GM23338 (cell line): Measurements from ENCODE around the gene TBC1D14. TPM values are rescaled to one million over a fixed set of nuclear protein-coding genes. Genes with fewer than 3 reads are reported as not detected.

Source experiments
- ATAC-seq: fragments of 200-7000 bp; cut with Tn5 transposase; 3 replicates; pipeline ENCODE4 v1.9.1; 2020
- DNase-seq: peaks from one replicate; pipeline ENCODE4 v3.0.0-alpha.2; 2015; ENCODE audit warnings: low spot score
- H2AFZ ChIP-seq: fragments of 200-600 bp; sonication (generic); 2 replicates; pipeline ENCODE4 v1.8.0; 2016; ENCODE audit warnings: antibody characterized with exemption, mild to moderate bottlenecking, moderate library complexity
- H3F3A ChIP-seq: fragments of 200-600 bp; sonication (generic); replicated peaks from 2 replicates; pipeline ENCODE4 v1.8.0; 2017; ENCODE audit warnings: antibody characterized with exemption, mixed run types, low read depth
- H3K27ac ChIP-seq: fragments of 200-600 bp; sonication (generic); 2 replicates; pipeline ENCODE4 v1.6.1; 2016; ENCODE audit warnings: low read depth
- H3K27me3 ChIP-seq: fragments of 200-600 bp; sonication (generic); 2 replicates; pipeline ENCODE4 v1.8.0; 2016; ENCODE audit warnings: mild to moderate bottlenecking, mixed run types, moderate library complexity; ENCODE audit not compliant: insufficient read depth
- H3K36me3 ChIP-seq: fragments of 200-600 bp; sonication (generic); 2 replicates; pipeline ENCODE4 v1.8.0; 2016; ENCODE audit warnings: mild to moderate bottlenecking; ENCODE audit not compliant: insufficient read depth
- H3K4me1 ChIP-seq: fragments of 200-600 bp; sonication (generic); 2 replicates; pipeline ENCODE4 v1.8.0; 2016; ENCODE audit warnings: mild to moderate bottlenecking, moderate library complexity; ENCODE audit not compliant: insufficient read depth
- H3K4me2 ChIP-seq: fragments of 200-600 bp; sonication (generic); 2 replicates; pipeline ENCODE4 v1.7.1; 2017; ENCODE audit warnings: mixed run types
- H3K4me3 ChIP-seq: fragments of 200-600 bp; sonication (generic); 2 replicates; pipeline ENCODE4 v1.6.1; 2016; ENCODE audit warnings: mixed run types
- H3K79me2 ChIP-seq: fragments of 200-600 bp; sonication (generic); replicated peaks from 2 replicates; pipeline ENCODE4 v1.8.0; 2017; ENCODE audit warnings: mild to moderate bottlenecking; ENCODE audit not compliant: insufficient read depth
- H3K9me2 ChIP-seq: fragments of 200-600 bp; sonication (generic); 2 replicates; pipeline ENCODE4 v1.8.0; 2017; ENCODE audit not compliant: insufficient read depth
- H4K20me1 ChIP-seq: fragments of 200-600 bp; sonication (generic); replicated peaks from 2 replicates; pipeline ENCODE4 v1.8.0; 2017; ENCODE audit warnings: mild to moderate bottlenecking; ENCODE audit not compliant: insufficient read depth
- H3K27ac Mint-ChIP-seq: 2 replicates; pipeline ENCODE4 v1.8.0; 2020; ENCODE audit warnings: inconsistent platforms, mild to moderate bottlenecking, moderate library complexity, mixed read lengths
- H3K27me3 Mint-ChIP-seq: 3 replicates; pipeline ENCODE4 v1.8.0; 2022; ENCODE audit warnings: low read depth, mild to moderate bottlenecking, moderate library complexity, mixed read lengths, inconsistent platforms; ENCODE audit not compliant: insufficient read depth, poor library complexity
- H3K36me3 Mint-ChIP-seq: 3 replicates; pipeline ENCODE4 v1.8.0; 2021; ENCODE audit warnings: low read depth, mild to moderate bottlenecking, inconsistent platforms, moderate library complexity, mixed read lengths
- H3K4me1 Mint-ChIP-seq: 3 replicates; pipeline ENCODE4 v1.8.0; 2020; ENCODE audit warnings: mild to moderate bottlenecking, inconsistent platforms, mixed read lengths
- H3K4me3 Mint-ChIP-seq: 3 replicates; pipeline ENCODE4 v1.8.0; 2021; ENCODE audit warnings: moderate library complexity, mild to moderate bottlenecking, inconsistent platforms, mixed read lengths
- H3K9me3 Mint-ChIP-seq: 3 replicates; pipeline ENCODE4 v1.8.0; 2020; ENCODE audit warnings: moderate library complexity, mild to moderate bottlenecking, inconsistent platforms, mixed read lengths
- CREB1 ChIP-seq: fragments of 250-450 bp; sonication (Bioruptor Pico); IDR thresholded peaks from 2 replicates; pipeline ENCODE4 v1.5.0; 2020; ENCODE audit warnings: low read depth, mild to moderate bottlenecking, moderate library complexity
- CTCF ChIP-seq, 2 experiments: fragments of 200-600 bp in 1 of 2; sonication (generic) in 1 of 2; conservative IDR thresholded peaks; 2 replicates each; pipeline versions ENCODE4 v1.5.1 to v1.6.1; 2016 to 2017; ENCODE audit warnings: antibody characterized with exemption in 2 of 2, low read depth in 2 of 2, mild to moderate bottlenecking in 2 of 2, moderate library complexity in 1 of 2
- ETS1 ChIP-seq: IDR thresholded peaks from 2 replicates; pipeline ENCODE4 v1.6.1; 2016; ENCODE audit warnings: antibody characterized with exemption
- EZH2 ChIP-seq: fragments of 200-600 bp; sonication (generic); IDR thresholded peaks from one replicate; pipeline ENCODE4 v1.8.0; 2017; ENCODE audit warnings: antibody characterized with exemption, mild to moderate bottlenecking, low read depth; ENCODE audit not compliant: unreplicated experiment
- EZH2phosphoT487 ChIP-seq: fragments of 200-600 bp; sonication (generic); IDR thresholded peaks from one replicate; pipeline ENCODE4 v1.8.1; 2018; ENCODE audit warnings: antibody characterized with exemption; ENCODE audit not compliant: unreplicated experiment
- JUNB ChIP-seq: IDR thresholded peaks from one replicate; pipeline ENCODE4 v1.6.1; 2016; ENCODE audit warnings: antibody characterized with exemption; ENCODE audit not compliant: unreplicated experiment
- NANOG ChIP-seq: IDR thresholded peaks from 2 replicates; pipeline ENCODE4 v1.6.1; 2016; ENCODE audit warnings: antibody characterized with exemption, borderline replicate concordance
- POLR2AphosphoS5 ChIP-seq: IDR thresholded peaks from 2 replicates; pipeline ENCODE4 v1.6.1; 2016; ENCODE audit warnings: antibody characterized with exemption, low read depth
- REST ChIP-seq: IDR thresholded peaks from one replicate; pipeline ENCODE4 v1.6.1; 2018; ENCODE audit warnings: antibody characterized with exemption; ENCODE audit not compliant: unreplicated experiment
- STAT1 ChIP-seq: IDR thresholded peaks from one replicate; pipeline ENCODE4 v1.6.1; 2016; ENCODE audit warnings: antibody characterized with exemption; ENCODE audit not compliant: unreplicated experiment
- ZNF114 ChIP-seq: fragments of 250-450 bp; sonication (Bioruptor Pico); IDR thresholded peaks from 2 replicates; pipeline ENCODE4 v1.5.0; 2020; ENCODE audit warnings: mild to moderate bottlenecking, moderate library complexity
- ZNF331 ChIP-seq: fragments of 250-450 bp; sonication (Bioruptor Pico); IDR thresholded peaks from 2 replicates; pipeline ENCODE4 v1.5.0; 2020; ENCODE audit warnings: low read depth, mild to moderate bottlenecking, moderate library complexity
- ZNF462 ChIP-seq: fragments of 250-450 bp; sonication (Bioruptor Pico); IDR thresholded peaks from 2 replicates; pipeline ENCODE4 v1.5.0; 2020; ENCODE audit warnings: mild to moderate bottlenecking, moderate library complexity
- polyA plus RNA-seq: library from polyadenylated mRNA; unstranded; fragments of >200 nt; fragmentation: Nextera tagmentation; extraction: Ambion mirVana; gene quantifications from 2 replicates; pipeline ENCODE4 v1.2.1, GENCODE V29; 2016
- total RNA-seq: library from RNA; depleted of rRNA; stranded (reverse); fragments of >200 nt; shearing (Covaris generic); gene quantifications from 2 replicates; pipeline ENCODE4 v1.2.3, GENCODE V29; 2014

Gene TBC1D14
- total and polyA plus RNA-seq, 2 experiments from 2014 or later: 18.2 to 59.7 TPM

GRCh38 chr4:6956434-6957147, 47.0 kb downstream of the TBC1D14 start:
- Histone ChIP-seq H3K4me3 (no peak overlapping the region), H3K4me1 (peaks cover 14% of the 10 kb centered on the region; the same call in 1 of the 2 replicates), H4K20me1 (no peaks in the 10 kb centered on the region; the same call in 1 of the 2 replicates), H3K27me3 (no peaks in the 10 kb centered on the region), H3K36me3 (no peaks in the 10 kb centered on the region), H3K79me2 (peaks cover 65% of the 10 kb centered on the region), H3F3A (no peaks in the 10 kb centered on the region), H3K27ac (no peak overlapping the region), H3K4me2 (no peak overlapping the region), H2AFZ (no peak overlapping the region), H3K9me2 (no peaks in the 10 kb centered on the region)
- H3K27me3 Mint-ChIP-seq: peaks cover 19% of the 10 kb centered on the region
- DNase-seq (no peak), ATAC-seq (no peak)
- H3K9me3 Mint-ChIP-seq: no peaks in the 10 kb centered on the region
- TF ChIP-seq STAT1 (no peak), POLR2AphosphoS5 (no peak), JUNB (no peak), EZH2 (no peak), ZNF331 (CRISPR knock-in tag) (no peak), ZNF114 (CRISPR knock-in tag) (no peak), ETS1 (no peak), REST (no peak), NANOG (no peak), CREB1 (CRISPR knock-in tag) (no peak), EZH2phosphoT487 (no peak), ZNF462 (no peak), CTCF (conservative IDR thresholded peaks at IDR 0.05; ENCODE audit: low read depth in 2 of 2) (no peak)
- peaks cover 55% of the 10 kb centered on the region for H3K4me1 Mint-ChIP-seq
- no peak overlapping the region; the same call in 1 of the 2 replicates for H3K27ac Mint-ChIP-seq
- no peaks in the 10 kb centered on the region for H3K36me3 Mint-ChIP-seq
- H3K4me3 Mint-ChIP-seq: no peak overlapping the region
